Effector memory CD4-positive, alpha-beta T cell (primary cell): Measurements from ENCODE around the gene GRAP2.

ENCODE experiments used
- DNase-seq, 3 donors: peaks; one replicate each; pipeline ENCODE4 v3.0.0-alpha.2; 2020
- H3K27ac ChIP-seq: 2 replicates; pipeline ENCODE4 v1.7.0; 2013; ENCODE audit warnings: mild to moderate bottlenecking, low read length, moderate library complexity; ENCODE audit not compliant: insufficient read depth, poor library complexity, severe bottlenecking
- H3K27me3 ChIP-seq: replicated peaks from 2 replicates; pipeline ENCODE4 v1.7.0; 2013; ENCODE audit warnings: mild to moderate bottlenecking, low read length; ENCODE audit not compliant: insufficient read depth, control insufficient read depth, poor library complexity, severe bottlenecking
- H3K36me3 ChIP-seq: 2 replicates; pipeline ENCODE4 v1.7.0; 2013; ENCODE audit warnings: mild to moderate bottlenecking, low read length, moderate library complexity; ENCODE audit not compliant: control insufficient read depth, insufficient read depth
- H3K4me1 ChIP-seq: 2 replicates; pipeline ENCODE4 v1.7.0; 2013; ENCODE audit warnings: low read length, mild to moderate bottlenecking; ENCODE audit not compliant: control insufficient read depth, insufficient read depth, poor library complexity, severe bottlenecking
- H3K4me3 ChIP-seq: 2 replicates; pipeline ENCODE4 v1.7.0; 2013; ENCODE audit warnings: low read length, low read depth, mild to moderate bottlenecking; ENCODE audit not compliant: insufficient read depth, poor library complexity, severe bottlenecking
- H3K9me3 ChIP-seq: 2 replicates; pipeline ENCODE4 v1.7.0; 2013; ENCODE audit warnings: mild to moderate bottlenecking, low read length, moderate library complexity; ENCODE audit not compliant: control insufficient read depth

Gene GRAP2

GRCh38 chr22:39974065-39974464 lies 73.2 kb downstream of the GRAP2 start:
- DNase-seq = no peak
- Histone ChIP-seq H3K4me1 (no peaks in the 10 kb centered on the region), H3K36me3 (peaks cover 50% of the 10 kb centered on the region), H3K27ac (no peak overlapping the region), H3K9me3 (no peaks in the 10 kb centered on the region), H3K27me3 (no peaks in the 10 kb centered on the region), H3K4me3 (no peak overlapping the region)

- H3K4me3 ChIP-seq = no peak overlapping the region
- H3K9me3 ChIP-seq = no peaks in the 10 kb centered on the region
- no peaks in the 10 kb centered on the region for H3K27me3 ChIP-seq
- H3K4me1 ChIP-seq = peaks cover 4% of the 10 kb centered on the region
- DNase-seq = no peak
- no peaks in the 10 kb centered on the region for H3K36me3 ChIP-seq
- no peak overlapping the region for H3K27ac ChIP-seq
Measured at GRCh38 chr22:39979048-39979447, 78.2 kb downstream of the GRAP2 start.

- Histone ChIP-seq H3K4me3 (no peak overlapping the region), H3K36me3 (no peaks in the 10 kb centered on the region), H3K4me1 (peaks cover 4% of the 10 kb centered on the region), H3K9me3 (no peaks in the 10 kb centered on the region), H3K27ac (no peak overlapping the region), H3K27me3 (no peaks in the 10 kb centered on the region)
- no peak for DNase-seq
Measured at GRCh38 chr22:39979458-39979857, 78.6 kb downstream of the GRAP2 start.

- no peaks in the 10 kb centered on the region for H3K27me3 ChIP-seq
- H3K4me1 ChIP-seq = peaks cover 4% of the 10 kb centered on the region
- no peak overlapping the region for H3K27ac ChIP-seq
- no peak overlapping the region for H3K4me3 ChIP-seq
- no peaks in the 10 kb centered on the region for H3K36me3 ChIP-seq
- DNase-seq = no peak
- no peaks in the 10 kb centered on the region for H3K9me3 ChIP-seq
Measured at GRCh38 chr22:39980596-39980995, 79.7 kb downstream of the GRAP2 start.

GRCh38 chr22:39983346-39983745 lies 82.5 kb downstream of the GRAP2 start:
- Histone ChIP-seq H3K27me3 (no peaks in the 10 kb centered on the region), H3K27ac (no peak overlapping the region), H3K36me3 (no peaks in the 10 kb centered on the region), H3K4me3 (no peak overlapping the region), H3K4me1 (peaks cover 4% of the 10 kb centered on the region), H3K9me3 (no peaks in the 10 kb centered on the region)
- no peak for DNase-seq

GRCh38 chr22:39984006-39984405 lies 83.1 kb downstream of the GRAP2 start:
- no peaks in the 10 kb centered on the region for H3K27me3 ChIP-seq
- no peaks in the 10 kb centered on the region for H3K36me3 ChIP-seq
- DNase-seq = no peak
- H3K27ac ChIP-seq = no peak overlapping the region
- H3K4me3 ChIP-seq = no peak overlapping the region
- peaks cover 4% of the 10 kb centered on the region for H3K4me1 ChIP-seq
- no peaks in the 10 kb centered on the region for H3K9me3 ChIP-seq

GRCh38 chr22:39984746-39985145 lies 83.9 kb downstream of the GRAP2 start:
- DNase-seq = no peak
- Histone ChIP-seq H3K4me1 (peaks cover 4% of the 10 kb centered on the region), H3K9me3 (no peaks in the 10 kb centered on the region), H3K4me3 (no peak overlapping the region), H3K36me3 (no peaks in the 10 kb centered on the region), H3K27ac (no peak overlapping the region), H3K27me3 (no peaks in the 10 kb centered on the region)

GRCh38 chr22:39985383-39986035 lies 84.6 kb downstream of the GRAP2 start:
- DNase-seq = no peak
- H3K4me3 ChIP-seq = no peak overlapping the region
- H3K27ac ChIP-seq = no peak overlapping the region
- H3K27me3 ChIP-seq = no peaks in the 10 kb centered on the region
- no peaks in the 10 kb centered on the region for H3K9me3 ChIP-seq
- no peaks in the 10 kb centered on the region for H3K36me3 ChIP-seq
- H3K4me1 ChIP-seq = peaks cover 4% of the 10 kb centered on the region

- Histone ChIP-seq H3K27me3 (no peaks in the 10 kb centered on the region), H3K4me1 (no peaks in the 10 kb centered on the region), H3K9me3 (no peaks in the 10 kb centered on the region), H3K36me3 (no peaks in the 10 kb centered on the region), H3K4me3 (no peak overlapping the region), H3K27ac (no peak overlapping the region)
- no peak for DNase-seq
Measured at GRCh38 chr22:39988386-39989114, 87.7 kb downstream of the GRAP2 start.

- DNase-seq = no peak
- no peaks in the 10 kb centered on the region for H3K9me3 ChIP-seq
- H3K27me3 ChIP-seq = no peaks in the 10 kb centered on the region
- peaks cover 5% of the 10 kb centered on the region for H3K4me1 ChIP-seq
- no peaks in the 10 kb centered on the region for H3K36me3 ChIP-seq
- no peak overlapping the region for H3K27ac ChIP-seq
- H3K4me3 ChIP-seq = no peak overlapping the region
Measured at GRCh38 chr22:39989633-39990032, 88.7 kb downstream of the GRAP2 start.
